Iris pigment epithelial cell (primary cell): ENCODE measurements around the gene GALNT9.
"Not testable (repeated sequence)": the region's sequence is repeated elsewhere in the genome, so short reads cannot be mapped to it uniquely, and the experiment has no call there.

Source experiments
- DNase-seq: peaks from one replicate; pipeline ENCODE4 v3.0.0-alpha.2; 2011; ENCODE audit warnings: low read depth

The GALNT9 gene

GRCh38 chr12:132263451-132264049 lies 65.8 kb downstream of the GALNT9 start:
- no peak for DNase-seq

GRCh38 chr12:132263061-132263360 lies 66.4 kb downstream of the GALNT9 start:
- DNase-seq: no peak

- DNase-seq: no peak
Measured at GRCh38 chr12:132262256-132263060, 66.9 kb downstream of the GALNT9 start.

- no peak for DNase-seq
Measured at GRCh38 chr12:132261328-132262138, 67.9 kb downstream of the GALNT9 start.

DNA sequence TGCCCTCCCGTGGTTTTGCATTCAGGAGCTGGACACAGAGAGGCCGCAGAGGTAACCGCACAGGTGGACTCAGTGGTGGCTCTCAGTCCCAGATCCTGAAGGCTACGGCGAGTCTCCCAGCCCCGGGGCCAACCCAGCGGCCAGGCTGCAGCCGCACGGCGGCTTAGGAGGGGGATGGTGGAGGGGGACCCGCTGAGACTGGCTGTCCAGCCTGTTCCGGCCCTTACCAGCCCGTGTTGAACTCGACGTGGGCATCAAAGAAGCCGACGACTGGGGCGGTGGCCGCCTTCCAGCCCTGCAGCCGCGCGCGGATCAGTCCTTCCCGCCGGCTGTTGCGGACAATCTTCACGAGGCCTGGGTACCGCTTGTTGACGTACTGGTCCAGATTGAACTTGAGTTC lies 68.7 kb downstream of the GALNT9 start:
- DNase-seq: no peak

- no peak for DNase-seq
Measured at GRCh38 chr12:132259872-132260695, 69.3 kb downstream of the GALNT9 start.

DNA sequence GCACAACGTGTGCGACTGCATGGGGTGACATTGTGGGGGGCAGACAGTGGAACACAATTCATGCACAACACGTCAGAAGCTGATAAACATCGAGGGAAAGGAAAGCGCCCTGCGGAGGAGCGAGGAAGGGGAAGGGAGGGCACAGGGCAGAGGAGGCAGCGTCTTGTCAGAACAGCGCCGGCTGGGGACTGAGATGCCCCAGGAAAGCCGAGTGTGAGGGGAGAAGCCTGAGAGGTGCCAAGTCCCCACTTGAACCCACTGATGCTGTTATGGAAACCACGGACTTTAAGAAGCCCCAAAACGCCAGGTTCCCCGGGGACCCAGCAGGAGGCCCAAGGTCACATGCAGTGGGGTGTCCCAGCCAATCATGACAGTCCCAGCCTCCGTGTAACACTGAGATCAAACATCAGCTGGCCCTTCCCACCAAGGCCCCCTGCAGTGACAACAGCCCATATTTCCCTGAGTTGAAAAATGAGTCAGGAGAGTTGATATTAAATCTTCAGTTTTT lies 70.0 kb downstream of the GALNT9 start:
- DNase-seq: no peak

DNA sequence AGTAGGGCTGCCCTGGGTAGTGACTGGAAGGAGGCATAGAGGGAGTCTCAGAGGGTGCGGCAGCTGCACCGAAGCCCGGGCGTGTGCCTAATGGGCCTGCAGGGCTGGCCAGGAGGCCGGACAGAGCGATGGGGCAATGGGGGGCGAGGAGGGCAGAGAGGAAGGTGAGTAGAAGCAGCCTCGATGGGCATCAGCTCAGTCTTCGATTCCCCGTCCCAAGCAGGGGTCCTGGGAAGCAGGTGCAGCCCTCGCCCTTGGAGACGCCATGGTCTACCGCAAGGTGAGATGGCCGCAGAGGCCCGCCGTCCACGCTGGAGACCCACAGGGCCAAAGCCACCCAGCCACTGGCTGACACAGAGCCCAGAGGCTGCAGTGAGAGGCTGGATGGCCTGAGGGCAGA lies 70.8 kb downstream of the GALNT9 start:
- DNase-seq: no peak

- no peak for DNase-seq
Measured at GRCh38 chr12:132257955-132258490, 71.4 kb downstream of the GALNT9 start.

GRCh38 chr12:132257206-132257954 lies 72.0 kb downstream of the GALNT9 start:
- no peak for DNase-seq

DNA sequence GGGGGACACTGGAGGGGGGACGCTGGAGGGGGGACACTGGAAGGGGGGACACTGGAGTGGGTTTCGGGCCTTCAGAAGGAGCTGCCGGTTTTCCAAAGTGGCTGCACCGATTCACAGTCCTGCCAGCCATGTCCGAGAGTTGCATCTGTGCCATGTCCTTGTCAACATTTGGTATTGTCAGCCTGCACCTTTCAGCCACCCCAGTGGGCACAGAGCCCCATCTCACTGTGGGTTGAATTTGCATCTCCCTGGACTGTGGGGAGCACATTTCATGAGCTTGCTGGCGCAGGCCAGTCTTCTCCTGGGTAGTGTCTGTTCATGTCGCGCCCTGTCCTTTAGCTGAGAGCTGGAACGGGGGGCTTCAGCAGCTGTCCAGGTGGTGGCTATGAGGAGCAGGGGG lies 72.7 kb downstream of the GALNT9 start:
- DNase-seq: no peak

DNA sequence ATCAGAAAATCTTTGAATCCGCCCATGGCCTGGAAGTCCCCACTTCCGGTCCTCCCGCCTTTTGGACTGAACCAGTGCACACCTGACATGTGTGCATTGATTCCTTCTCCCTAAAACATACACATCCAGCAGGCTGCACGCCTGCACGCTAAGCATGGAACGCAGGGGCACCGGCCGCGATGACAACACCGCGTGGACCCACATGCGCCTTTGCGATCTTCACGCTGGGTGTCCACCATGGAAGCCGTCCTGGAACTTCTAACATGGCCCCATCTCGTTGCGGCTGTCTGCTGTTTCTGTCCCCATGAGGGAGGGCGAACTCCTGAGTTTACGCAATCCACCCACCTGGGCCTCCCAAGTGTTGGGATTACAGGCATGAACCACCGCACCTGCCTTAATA lies 73.7 kb downstream of the GALNT9 start:
- no peak for DNase-seq

- DNase-seq: no peak
Measured at GRCh38 chr12:132253698-132254480, 75.5 kb downstream of the GALNT9 start.

GRCh38 chr12:132252981-132253380 lies 76.4 kb downstream of the GALNT9 start:
- not testable (repeated sequence) for DNase-seq

- DNase-seq: no peak
Measured at GRCh38 chr12:132251741-132252490, 77.5 kb downstream of the GALNT9 start.

GRCh38 chr12:132251310-132251709 lies 78.1 kb downstream of the GALNT9 start:
- no peak for DNase-seq

DNA sequence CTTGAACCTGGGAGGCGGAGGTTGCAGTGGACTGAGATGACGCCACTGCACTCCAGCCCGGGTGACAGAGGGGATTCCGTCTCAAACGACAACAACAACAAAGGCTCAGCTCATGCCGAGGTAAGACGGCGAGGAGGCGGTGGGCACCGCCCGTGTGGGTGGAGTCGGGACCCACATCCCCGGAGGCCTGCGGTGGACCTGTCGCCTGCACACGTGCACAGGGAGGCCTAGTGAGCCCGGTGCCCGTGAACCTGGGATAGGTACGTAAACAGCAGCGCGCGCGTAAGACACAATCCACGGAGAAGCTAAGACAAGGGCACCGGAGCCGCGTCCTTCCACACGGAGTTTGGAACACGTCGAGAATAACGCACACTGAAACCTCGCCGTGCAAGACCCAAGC lies 78.7 kb downstream of the GALNT9 start:
- DNase-seq: no peak

DNA sequence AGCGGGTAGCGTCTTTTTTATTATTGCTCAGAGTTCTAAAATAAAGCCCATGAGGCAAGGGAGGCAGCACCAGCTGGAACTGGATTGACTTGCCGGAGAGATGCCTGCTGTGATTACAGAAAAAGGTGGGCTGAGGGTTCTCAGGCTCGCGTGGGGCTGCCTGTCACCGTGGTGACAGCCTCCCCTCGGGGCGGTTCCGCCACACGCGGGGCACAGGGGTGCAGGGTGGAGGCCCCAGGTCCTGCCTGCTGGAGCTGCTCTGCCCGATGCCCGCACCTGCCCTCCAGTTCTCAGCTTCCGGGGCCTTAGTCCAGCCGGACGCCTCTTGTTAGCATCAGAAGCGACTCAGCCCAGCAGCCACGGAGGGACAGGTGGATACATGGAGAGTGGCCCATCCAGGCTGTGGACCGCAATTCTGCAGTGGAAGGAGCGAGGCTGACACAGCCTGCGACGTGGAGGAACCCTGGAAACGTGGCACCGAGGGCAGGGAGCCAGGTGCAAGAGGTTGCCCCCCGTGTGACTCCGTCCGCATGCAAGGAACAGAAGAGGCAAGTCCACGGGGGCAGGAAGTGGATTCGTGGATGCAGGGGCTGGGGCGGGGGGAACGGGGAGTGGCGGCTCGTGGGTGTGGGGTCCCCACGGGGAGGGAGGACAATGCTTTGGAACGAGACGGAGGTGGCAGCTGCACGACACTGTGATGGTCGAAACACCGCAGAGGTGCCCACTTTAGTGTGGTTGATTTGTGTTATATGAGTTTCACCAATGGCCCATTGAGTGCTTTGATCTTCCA lies 79.5 kb downstream of the GALNT9 start:
- DNase-seq: no peak
